ENCODE results near the gene CREBBP. TPM values are rescaled to one million over a fixed set of nuclear protein-coding genes. Genes with fewer than 3 reads are reported as not detected.

CREBBP gene
- polyA plus RNA-seq, 2 of the 4 experiments (the other 2 are of a cell fraction), result 8.0 to 13.4 TPM

GRCh38 chr16:3770530-3770929, 110.0 kb downstream of the CREBBP start:
- Histone ChIP-seq H3K9me3 (no peaks in the 10 kb centered on the region), H3K4me1 (peaks cover 23% of the 10 kb centered on the region), H3K4me2 (no peak overlapping the region), H3K4me3 (no peak overlapping the region), H3K27ac (no peak overlapping the region)
- ChIA-PET POLR2A (no interaction called here), CTCF (no interaction called here)
- FAIRE-seq (no peak), DNase-seq (ENCODE audit: low read depth in 1 of 2, low spot score in 1 of 2) (no peak), ATAC-seq (no peak; a peak in 1 of 6 replicates)
- TF ChIP-seq JUNB (IDR thresholded peaks at IDR 0.05), result no peak
- TF ChIP-seq KDM1A (IDR thresholded peaks at IDR 0.05; ENCODE audit: low read depth), result no peak
- TF ChIP-seq, protein P1, sequence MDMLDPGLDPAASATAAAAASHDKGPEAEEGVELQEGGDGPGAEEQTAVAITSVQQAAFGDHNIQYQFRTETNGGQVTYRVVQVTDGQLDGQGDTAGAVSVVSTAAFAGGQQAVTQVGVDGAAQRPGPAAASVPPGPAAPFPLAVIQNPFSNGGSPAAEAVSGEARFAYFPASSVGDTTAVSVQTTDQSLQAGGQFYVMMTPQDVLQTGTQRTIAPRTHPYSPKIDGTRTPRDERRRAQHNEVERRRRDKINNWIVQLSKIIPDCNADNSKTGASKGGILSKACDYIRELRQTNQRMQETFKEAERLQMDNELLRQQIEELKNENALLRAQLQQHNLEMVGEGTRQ (IDR thresholded peaks at IDR 0.05), result no peak
- TF ChIP-seq TP53 (CRISPR knock-in tag; IDR thresholded peaks at IDR 0.05), result no peak
- TF ChIP-seq BCL3 (IDR thresholded peaks at IDR 0.05), result no peak
- no peak for TF ChIP-seq RFX5 (IDR thresholded peaks at IDR 0.05)
- TF ChIP-seq CHD4 (IDR thresholded peaks at IDR 0.05; ENCODE audit: borderline replicate concordance), result no peak
- no peak for TF ChIP-seq RARB (CRISPR knock-in tag; IDR thresholded peaks at IDR 0.05)
- no peak for TF ChIP-seq POLR2A (IDR thresholded peaks at IDR 0.05; ENCODE audit: low read length)
- TF ChIP-seq FOSB (CRISPR knock-in tag; IDR thresholded peaks at IDR 0.05), result no peak
- TF ChIP-seq MAZ (IDR thresholded peaks at IDR 0.05; ENCODE audit: borderline replicate concordance, low read depth, low read length), result no peak
- no peak for TF ChIP-seq HDAC2 (IDR thresholded peaks at IDR 0.05)
- TF ChIP-seq FOSL2 (IDR thresholded peaks at IDR 0.05), result no peak
- TF ChIP-seq FOSL2 (CRISPR knock-in tag; IDR thresholded peaks at IDR 0.05), result no peak
- no peak for TF ChIP-seq NPAS2 (CRISPR knock-in tag; IDR thresholded peaks at IDR 0.05; ENCODE audit: borderline replicate concordance)
- no peak for TF ChIP-seq NR3C1 (IDR thresholded peaks at IDR 0.05)
- TF ChIP-seq CBX2 (IDR thresholded peaks at IDR 0.05; ENCODE audit: borderline replicate concordance, low read depth), result no peak
- TF ChIP-seq ZNF302 (CRISPR knock-in tag; IDR thresholded peaks at IDR 0.05), result no peak
- no peak for TF ChIP-seq E2F6 (IDR thresholded peaks at IDR 0.05; ENCODE audit: borderline replicate concordance, low read depth)
- WGBS (ENCODE audit: missing lambda C conversion rate), result 90% methylated on average over 13 of the region's 13 CpGs

DNA sequence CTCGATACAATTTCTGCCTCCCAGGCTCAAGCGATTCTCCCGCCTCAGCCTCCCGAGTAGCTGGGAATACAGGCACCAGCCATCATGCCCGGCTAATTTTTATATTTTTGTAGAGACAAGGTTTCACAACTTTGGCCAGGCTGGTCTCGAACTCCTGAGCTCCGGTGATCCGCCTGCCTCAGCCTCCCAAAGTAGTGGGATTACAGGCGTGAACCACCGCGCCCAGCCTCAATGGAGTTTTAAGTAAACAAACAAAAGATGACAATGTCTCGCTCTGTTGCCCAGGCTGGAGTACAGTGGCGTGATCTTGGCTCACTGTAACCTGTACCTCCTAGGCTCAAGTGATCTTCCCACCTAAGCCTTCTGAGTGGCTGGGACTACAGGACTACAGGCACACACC, 110.6 kb downstream of the CREBBP start:
- peaks cover 23% of the 10 kb centered on the region for H3K4me1 ChIP-seq
- no peak overlapping the region for H3K27ac ChIP-seq
- no peak for ATAC-seq
- no peak for FAIRE-seq
- no peak for DNase-seq (ENCODE audit: low read depth in 1 of 2, low spot score in 1 of 2)
- POLR2A ChIA-PET, result no interaction called here
- WGBS (ENCODE audit: missing lambda C conversion rate), result 95% methylated on average over 13 of the region's 13 CpGs
- H3K9me3 ChIP-seq, result no peaks in the 10 kb centered on the region
- TF ChIP-seq HMGXB4 (CRISPR knock-in tag; IDR thresholded peaks at IDR 0.05; ENCODE audit: borderline replicate concordance), result no peak
- no peak for TF ChIP-seq MYC (IDR thresholded peaks at IDR 0.05; ENCODE audit: borderline replicate concordance, low read length)
- TF ChIP-seq, protein P2, sequence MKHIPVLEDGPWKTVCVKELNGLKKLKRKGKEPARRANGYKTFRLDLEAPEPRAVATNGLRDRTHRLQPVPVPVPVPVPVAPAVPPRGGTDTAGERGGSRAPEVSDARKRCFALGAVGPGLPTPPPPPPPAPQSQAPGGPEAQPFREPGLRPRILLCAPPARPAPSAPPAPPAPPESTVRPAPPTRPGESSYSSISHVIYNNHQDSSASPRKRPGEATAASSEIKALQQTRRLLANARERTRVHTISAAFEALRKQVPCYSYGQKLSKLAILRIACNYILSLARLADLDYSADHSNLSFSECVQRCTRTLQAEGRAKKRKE (CRISPR knock-in tag; IDR thresholded peaks at IDR 0.05; ENCODE audit: low read depth), result no peak
- TF ChIP-seq FOXS1 (CRISPR knock-in tag; IDR thresholded peaks at IDR 0.05), result no peak
- TF ChIP-seq ESRRA (IDR thresholded peaks at IDR 0.05; ENCODE audit: borderline replicate concordance, low read length), result no peak
- TF ChIP-seq EHMT2 (IDR thresholded peaks at IDR 0.05; ENCODE audit: low read depth), result no peak
- TF ChIP-seq HEYL (CRISPR knock-in tag; IDR thresholded peaks at IDR 0.05), result no peak
- TF ChIP-seq FOSL2 (IDR thresholded peaks at IDR 0.05), result no peak
- no peak for TF ChIP-seq FOSL2 (CRISPR knock-in tag; IDR thresholded peaks at IDR 0.05)
- TF ChIP-seq POLR2A (IDR thresholded peaks at IDR 0.05; ENCODE audit: low read length), result no peak
- no peak for TF ChIP-seq MAZ (IDR thresholded peaks at IDR 0.05; ENCODE audit: borderline replicate concordance, low read depth, low read length)
- H3K4me2 ChIP-seq, result no peak overlapping the region
- H3K4me3 ChIP-seq, result no peak overlapping the region
- CTCF ChIA-PET, result interaction anchor here (1.0 kb wide), 1 partner anchor 17 kb away, joined by 3 read pairs; no protein-coding TSS in a partner anchor

All from A549 (cell line).